ENCODE measurements around the gene ELMOD3.

ELMOD3 gene

GRCh38 chr2:85421260-85422071 lies 66.9 kb downstream of the ELMOD3 start:
- TF ChIP-seq CTCF (conservative IDR thresholded peaks at IDR 0.05; ENCODE audit: low read depth, low read length) = no peak
- no peak overlapping the region for H3K4me3 ChIP-seq (ENCODE audit: low read length)
- DNase-seq (ENCODE audit: low read depth) = no peak

- no peak for DNase-seq (ENCODE audit: low read depth)
- no peak for TF ChIP-seq CTCF (conservative IDR thresholded peaks at IDR 0.05; ENCODE audit: low read depth, low read length)
- no peak overlapping the region for H3K4me3 ChIP-seq (ENCODE audit: low read length)
Observed at GRCh38 chr2:85422072-85422457, 67.5 kb downstream of the ELMOD3 start.

GRCh38 chr2:85423525-85423924 lies 69.0 kb downstream of the ELMOD3 start:
- no peak for DNase-seq (ENCODE audit: low read depth)
- H3K4me3 ChIP-seq (ENCODE audit: low read length) = no peak overlapping the region
- TF ChIP-seq CTCF (conservative IDR thresholded peaks at IDR 0.05; ENCODE audit: low read depth, low read length) = no peak

- H3K4me3 ChIP-seq (ENCODE audit: low read length) = no peak overlapping the region
- TF ChIP-seq CTCF (conservative IDR thresholded peaks at IDR 0.05; ENCODE audit: low read depth, low read length) = no peak
- no peak for DNase-seq (ENCODE audit: low read depth)
Observed at GRCh38 chr2:85425588-85425987, 71.0 kb downstream of the ELMOD3 start.

GRCh38 chr2:85427300-85427835 lies 72.8 kb downstream of the ELMOD3 start:
- no peak for TF ChIP-seq CTCF (conservative IDR thresholded peaks at IDR 0.05; ENCODE audit: low read depth, low read length)
- no peak for DNase-seq (ENCODE audit: low read depth)
- no peak overlapping the region for H3K4me3 ChIP-seq (ENCODE audit: low read length)

- no peak for TF ChIP-seq CTCF (conservative IDR thresholded peaks at IDR 0.05; ENCODE audit: low read depth, low read length)
- H3K4me3 ChIP-seq (ENCODE audit: low read length) = no peak overlapping the region
- DNase-seq (ENCODE audit: low read depth) = no peak
Observed at GRCh38 chr2:85428343-85428881, 73.8 kb downstream of the ELMOD3 start.

Data from retinal pigment epithelial cell (primary cell).